ENCODE data around the gene NTF3. TPM values are rescaled to one million over a fixed set of nuclear protein-coding genes. Genes with fewer than 3 reads are reported as not detected.

Gene NTF3
- total and polyA plus RNA-seq, 9 of the 15 experiments (the other 6 are each of a cell fraction or from before 2014, with no cell fraction given) = not detected

DNA sequence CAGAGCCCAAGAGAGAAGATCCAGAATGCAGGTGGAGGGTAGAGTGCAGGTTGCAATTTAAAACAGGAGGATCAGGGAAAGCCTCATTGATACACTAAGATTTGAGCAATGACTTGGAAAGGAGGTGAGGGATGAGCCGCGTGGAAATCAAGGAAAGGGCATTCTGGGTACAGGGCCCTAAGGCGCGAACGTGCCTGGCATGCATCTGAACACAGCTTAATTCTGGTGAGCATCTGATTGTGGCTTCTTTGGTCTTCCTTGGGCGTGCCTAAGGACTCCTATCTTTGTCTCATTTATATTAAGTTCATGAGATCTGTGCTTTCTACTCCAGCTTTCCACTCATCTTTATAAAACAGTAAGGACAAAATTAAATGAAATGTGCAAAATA, 79.3 kb downstream of the NTF3 start:
- H3K36me3 ChIP-seq (ENCODE audit: control insufficient read depth, insufficient read depth, low read length) = no peaks in the 10 kb centered on the region
- H3K9ac ChIP-seq (ENCODE audit: insufficient read depth in 1 of 2, low read depth in 2 of 2, low read length in 2 of 2) = no peak overlapping the region
- BruUV-seq (replicated peaks) = no TSS peak
- H3K27me3 ChIP-seq (ENCODE audit: control insufficient read depth in 2 of 2, insufficient read depth in 2 of 2, low read length in 2 of 2) = peaks cover 0 to 10% of the 10 kb centered on the region in 2 experiments; a peak in 1 of 5 replicates
- ATAC-seq (no peak), FAIRE-seq (no peak), DNase-seq (ENCODE audit: extremely low read depth in 1 of 4, low spot score in 3 of 4) (no peak)
- no peaks in the 10 kb centered on the region for H3K79me2 ChIP-seq (ENCODE audit: control insufficient read depth, insufficient read depth, low read length)
- no peaks in the 10 kb centered on the region; the same call in 1 of the 2 replicates for H4K20me1 ChIP-seq (replicated peaks; ENCODE audit: control insufficient read depth, insufficient read depth, low read length)
- H3K4me2 ChIP-seq (ENCODE audit: insufficient read depth, low read length) = no peak overlapping the region
- 0% methylated on average over 6 of the region's 6 CpGs for WGBS (ENCODE audit: insufficient coverage, low coverage, missing lambda C conversion rate)
- ChIA-PET CTCF (ENCODE audit: low intra/inter-chr PET ratio) (no interaction called here), POLR2A (no interaction called here)
- no peaks in the 10 kb centered on the region; a peak in 1 of 5 replicates for H3K4me1 ChIP-seq (replicated peaks in 1 of 2; ENCODE audit: control insufficient read depth in 2 of 2, insufficient read depth in 2 of 2, low read length in 2 of 2)
- intact Hi-C loops (cut with micrococcal nuclease) (loop anchor here (2.0 kb wide), 1 partner anchor 82 kb away; no protein-coding TSS in a partner anchor), in situ Hi-C loops (cut with MboI) (no loop called here)
- H3K9me1 ChIP-seq (ENCODE audit: control insufficient read depth, insufficient read depth, low read length) = no peaks in the 10 kb centered on the region
- no peak overlapping the region for H2AFZ ChIP-seq (ENCODE audit: low read depth, low read length)
- no peak overlapping the region for H3K4me3 ChIP-seq
- no peak overlapping the region for H3K27ac ChIP-seq (ENCODE audit: extremely low read depth, low read depth, low read length)
- no peaks in the 10 kb centered on the region for H3K9me3 ChIP-seq (replicated peaks; ENCODE audit: control insufficient read depth, insufficient read depth, low read depth, low read length)
- TF ChIP-seq ARHGAP35 (IDR thresholded peaks at IDR 0.05; ENCODE audit: partially characterized antibody) = no peak
- TF ChIP-seq, protein P1, sequence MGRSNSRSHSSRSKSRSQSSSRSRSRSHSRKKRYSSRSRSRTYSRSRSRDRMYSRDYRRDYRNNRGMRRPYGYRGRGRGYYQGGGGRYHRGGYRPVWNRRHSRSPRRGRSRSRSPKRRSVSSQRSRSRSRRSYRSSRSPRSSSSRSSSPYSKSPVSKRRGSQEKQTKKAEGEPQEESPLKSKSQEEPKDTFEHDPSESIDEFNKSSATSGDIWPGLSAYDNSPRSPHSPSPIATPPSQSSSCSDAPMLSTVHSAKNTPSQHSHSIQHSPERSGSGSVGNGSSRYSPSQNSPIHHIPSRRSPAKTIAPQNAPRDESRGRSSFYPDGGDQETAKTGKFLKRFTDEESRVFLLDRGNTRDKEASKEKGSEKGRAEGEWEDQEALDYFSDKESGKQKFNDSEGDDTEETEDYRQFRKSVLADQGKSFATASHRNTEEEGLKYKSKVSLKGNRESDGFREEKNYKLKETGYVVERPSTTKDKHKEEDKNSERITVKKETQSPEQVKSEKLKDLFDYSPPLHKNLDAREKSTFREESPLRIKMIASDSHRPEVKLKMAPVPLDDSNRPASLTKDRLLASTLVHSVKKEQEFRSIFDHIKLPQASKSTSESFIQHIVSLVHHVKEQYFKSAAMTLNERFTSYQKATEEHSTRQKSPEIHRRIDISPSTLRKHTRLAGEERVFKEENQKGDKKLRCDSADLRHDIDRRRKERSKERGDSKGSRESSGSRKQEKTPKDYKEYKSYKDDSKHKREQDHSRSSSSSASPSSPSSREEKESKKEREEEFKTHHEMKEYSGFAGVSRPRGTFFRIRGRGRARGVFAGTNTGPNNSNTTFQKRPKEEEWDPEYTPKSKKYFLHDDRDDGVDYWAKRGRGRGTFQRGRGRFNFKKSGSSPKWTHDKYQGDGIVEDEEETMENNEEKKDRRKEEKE (IDR thresholded peaks at IDR 0.05; ENCODE audit: borderline replicate concordance in 1 of 2, control insufficient read depth in 1 of 2, low read depth in 2 of 2, low read length in 1 of 2) = no peak
- no peak for TF ChIP-seq BCL6 (CRISPR knock-in tag; IDR thresholded peaks at IDR 0.05)
- TF ChIP-seq SRSF9 (IDR thresholded peaks at IDR 0.05; ENCODE audit: borderline replicate concordance, low read depth, low read length) = no peak
- TF ChIP-seq DLX4 (CRISPR knock-in tag; IDR thresholded peaks at IDR 0.05) = no peak
- no peak for TF ChIP-seq PPARD (CRISPR knock-in tag; IDR thresholded peaks at IDR 0.05)
- TF ChIP-seq ZNF395 (CRISPR knock-in tag; IDR thresholded peaks at IDR 0.05) = no peak
- no peak for TF ChIP-seq KDM1A (IDR thresholded peaks at IDR 0.05)
- no peak for TF ChIP-seq L3MBTL2 (IDR thresholded peaks at IDR 0.05)
- no peak for TF ChIP-seq HDAC2 (IDR thresholded peaks at IDR 0.05)
- no peak for TF ChIP-seq MEF2A (IDR thresholded peaks at IDR 0.05; ENCODE audit: control insufficient read depth, low read depth, low read length)
- no peak for TF ChIP-seq ARNT (IDR thresholded peaks at IDR 0.05)
- no peak for TF ChIP-seq ATF1 (CRISPR knock-in tag; IDR thresholded peaks at IDR 0.05)
- TF ChIP-seq ATF1 (tag; IDR thresholded peaks at IDR 0.05) = no peak
- TF ChIP-seq, protein P2, sequence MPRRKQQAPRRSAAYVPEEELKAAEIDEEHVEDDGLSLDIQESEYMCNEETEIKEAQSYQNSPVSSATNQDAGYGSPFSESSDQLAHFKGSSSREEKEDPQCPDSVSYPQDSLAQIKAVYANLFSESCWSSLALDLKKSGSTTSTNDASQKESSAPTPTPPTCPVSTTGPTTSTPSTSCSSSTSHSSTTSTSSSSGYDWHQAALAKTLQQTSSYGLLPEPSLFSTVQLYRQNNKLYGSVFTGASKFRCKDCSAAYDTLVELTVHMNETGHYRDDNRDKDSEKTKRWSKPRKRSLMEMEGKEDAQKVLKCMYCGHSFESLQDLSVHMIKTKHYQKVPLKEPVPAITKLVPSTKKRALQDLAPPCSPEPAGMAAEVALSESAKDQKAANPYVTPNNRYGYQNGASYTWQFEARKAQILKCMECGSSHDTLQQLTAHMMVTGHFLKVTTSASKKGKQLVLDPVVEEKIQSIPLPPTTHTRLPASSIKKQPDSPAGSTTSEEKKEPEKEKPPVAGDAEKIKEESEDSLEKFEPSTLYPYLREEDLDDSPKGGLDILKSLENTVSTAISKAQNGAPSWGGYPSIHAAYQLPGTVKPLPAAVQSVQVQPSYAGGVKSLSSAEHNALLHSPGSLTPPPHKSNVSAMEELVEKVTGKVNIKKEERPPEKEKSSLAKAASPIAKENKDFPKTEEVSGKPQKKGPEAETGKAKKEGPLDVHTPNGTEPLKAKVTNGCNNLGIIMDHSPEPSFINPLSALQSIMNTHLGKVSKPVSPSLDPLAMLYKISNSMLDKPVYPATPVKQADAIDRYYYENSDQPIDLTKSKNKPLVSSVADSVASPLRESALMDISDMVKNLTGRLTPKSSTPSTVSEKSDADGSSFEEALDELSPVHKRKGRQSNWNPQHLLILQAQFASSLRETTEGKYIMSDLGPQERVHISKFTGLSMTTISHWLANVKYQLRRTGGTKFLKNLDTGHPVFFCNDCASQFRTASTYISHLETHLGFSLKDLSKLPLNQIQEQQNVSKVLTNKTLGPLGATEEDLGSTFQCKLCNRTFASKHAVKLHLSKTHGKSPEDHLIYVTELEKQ (CRISPR knock-in tag; IDR thresholded peaks at IDR 0.05) = no peak

All from K562 (cell line).